Measurements from ENCODE around the gene ADGRL3. TPM values are rescaled to one million over a fixed set of nuclear protein-coding genes. Genes with fewer than 3 reads are reported as not detected.
"Not testable (repeated sequence)": the region's sequence is repeated elsewhere in the genome, so short reads cannot be mapped to it uniquely, and the experiment has no call there.

ADGRL3 gene
- total RNA-seq, 1 donor from 2014 or later = not detected

- intact Hi-C loops (cut with micrococcal nuclease) = no loop called here
These were observed 585.6 kb downstream of the ADGRL3 start for GRCh38 chr4:61785761-61786160.

- intact Hi-C loops (cut with micrococcal nuclease) = no loop called here
These were observed 586.1 kb downstream of the ADGRL3 start for GRCh38 chr4:61786211-61786610.

- intact Hi-C loops (cut with micrococcal nuclease) = no loop called here
These were observed 595.9 kb downstream of the ADGRL3 start for GRCh38 chr4:61795998-61796397.

GRCh38 chr4:61799794-61800193 is 599.7 kb downstream of the ADGRL3 start:
- intact Hi-C loops (cut with micrococcal nuclease) = no loop called here

- intact Hi-C loops (cut with micrococcal nuclease) = no loop called here
These were observed 605.1 kb downstream of the ADGRL3 start for GRCh38 chr4:61805227-61805626.

GRCh38 chr4:61805979-61806378 is 605.9 kb downstream of the ADGRL3 start:
- intact Hi-C loops (cut with micrococcal nuclease) = no loop called here

DNA sequence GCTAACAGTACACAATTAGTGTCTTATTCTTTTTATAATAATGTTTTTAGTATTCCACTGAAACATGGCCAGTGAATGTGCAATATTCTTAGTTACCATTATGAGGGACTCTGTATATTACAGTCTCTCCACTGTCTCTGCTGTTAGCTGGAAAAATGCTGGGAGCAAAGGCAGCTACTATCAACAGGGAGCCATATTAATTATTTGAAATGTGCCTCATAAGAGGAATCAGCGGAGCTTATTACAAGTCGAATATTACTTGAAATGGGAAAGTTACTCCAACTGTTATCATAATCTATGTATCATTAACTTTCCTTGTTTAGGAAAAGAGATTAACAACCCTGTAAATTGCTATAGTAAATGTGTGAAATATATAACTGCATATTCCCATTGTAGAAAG is 612.0 kb downstream of the ADGRL3 start:
- intact Hi-C loops (cut with micrococcal nuclease) = no loop called here

DNA sequence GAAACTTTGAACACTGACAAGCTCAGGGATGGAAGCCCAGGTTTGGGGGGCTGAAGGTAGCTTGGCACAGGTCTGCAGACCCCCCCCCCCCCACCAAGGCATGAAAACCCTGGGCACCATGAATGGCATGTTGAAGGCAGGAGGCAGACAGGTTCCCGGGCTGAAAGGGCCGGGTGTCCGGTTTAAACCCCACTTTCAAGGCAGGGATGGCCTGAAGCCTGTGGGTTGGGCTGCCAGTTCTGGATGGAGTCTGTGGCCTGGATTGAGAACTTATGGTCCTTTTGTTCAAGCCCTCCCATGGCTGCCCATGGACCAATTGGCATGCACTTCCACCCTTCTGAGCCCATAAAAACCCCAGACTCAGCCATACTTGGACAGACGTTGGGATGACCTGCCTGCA is 616.9 kb downstream of the ADGRL3 start:
- intact Hi-C loops (cut with micrococcal nuclease) = no loop called here

DNA sequence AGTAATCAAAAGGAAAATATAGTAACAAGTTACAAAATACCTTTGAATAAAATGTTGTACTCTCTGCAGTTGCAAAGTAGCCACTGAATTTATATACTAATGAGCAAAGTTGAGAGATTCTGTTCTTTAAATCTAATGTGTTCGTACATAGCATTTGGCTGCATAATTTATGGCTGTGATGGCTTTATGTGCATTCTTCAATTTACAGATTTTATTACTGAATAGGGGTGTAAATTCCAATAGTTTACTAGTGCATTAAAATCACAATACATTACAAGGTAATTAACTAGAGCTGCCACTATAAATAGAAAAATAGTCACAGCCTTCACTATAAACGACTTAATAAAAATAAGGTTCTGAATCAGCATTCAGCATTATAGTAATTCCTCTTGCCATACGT is 620.0 kb downstream of the ADGRL3 start:
- intact Hi-C loops (cut with micrococcal nuclease) = no loop called here

GRCh38 chr4:61824454-61824853 is 624.3 kb downstream of the ADGRL3 start:
- intact Hi-C loops (cut with micrococcal nuclease) = no loop called here

- intact Hi-C loops (cut with micrococcal nuclease) = no loop called here
These were observed 627.8 kb downstream of the ADGRL3 start for GRCh38 chr4:61827907-61828391.

- intact Hi-C loops (cut with micrococcal nuclease) = no loop called here
These were observed 628.8 kb downstream of the ADGRL3 start for GRCh38 chr4:61828960-61829359.

DNA sequence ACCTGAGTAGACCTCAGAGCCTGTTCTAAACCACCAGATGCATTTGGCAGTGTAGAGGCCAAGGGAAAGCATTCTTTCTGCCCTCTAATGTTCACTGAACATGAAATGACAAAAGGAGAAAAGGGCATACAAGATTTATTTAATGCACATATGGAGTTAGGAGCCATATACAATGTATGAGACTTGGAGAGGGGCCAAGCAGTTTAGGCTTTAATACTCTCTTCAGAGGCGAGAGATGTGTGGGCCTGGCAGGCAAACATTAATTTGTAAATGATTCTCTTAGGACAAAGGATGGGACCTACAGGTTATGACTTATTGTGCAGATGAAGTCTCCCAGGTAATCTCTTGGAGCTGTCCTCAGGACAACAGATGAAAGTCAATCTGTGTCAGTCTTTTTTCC is 631.9 kb downstream of the ADGRL3 start:
- intact Hi-C loops (cut with micrococcal nuclease) = no loop called here

DNA sequence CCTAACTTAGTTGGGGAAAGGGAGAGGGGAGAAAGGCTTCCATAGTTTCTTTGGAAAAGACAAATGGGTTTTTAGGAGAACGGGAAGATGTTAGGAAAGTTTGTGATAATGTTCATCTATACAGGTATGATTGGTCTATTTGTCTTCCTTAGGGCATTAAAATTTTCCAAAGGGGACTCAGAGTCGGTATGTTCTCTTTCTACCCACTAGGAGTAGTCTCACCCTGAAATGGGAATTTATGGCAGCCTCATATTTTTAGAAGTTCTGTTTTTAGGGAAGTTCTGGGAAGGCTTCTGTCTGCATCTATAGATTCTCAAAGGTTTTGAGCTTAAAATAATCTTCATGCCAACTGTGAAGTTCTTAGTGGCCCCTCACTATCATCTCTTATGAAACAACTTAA is 637.3 kb downstream of the ADGRL3 start:
- intact Hi-C loops (cut with micrococcal nuclease) = no loop called here

GRCh38 chr4:61838072-61838471 is 637.9 kb downstream of the ADGRL3 start:
- intact Hi-C loops (cut with micrococcal nuclease) = no loop called here

DNA sequence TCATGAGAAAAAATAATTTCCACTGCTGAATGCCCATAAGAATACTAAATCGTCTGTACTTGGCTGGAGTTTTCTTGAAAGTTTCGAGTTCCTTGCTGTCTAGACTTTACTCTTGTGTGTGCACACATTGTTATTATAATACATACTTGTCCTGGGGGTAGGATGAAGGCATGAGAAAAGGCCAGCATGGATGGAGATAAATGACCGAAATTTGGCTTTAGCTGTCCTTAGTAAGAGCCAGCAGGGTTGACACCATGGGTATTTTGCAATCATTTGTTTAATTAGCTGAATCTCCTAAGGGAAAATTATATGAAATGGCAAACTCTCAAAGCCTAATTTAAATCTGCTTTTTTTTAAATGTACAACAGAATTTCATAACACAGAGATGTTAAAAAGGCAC is 641.6 kb downstream of the ADGRL3 start:
- intact Hi-C loops (cut with micrococcal nuclease) = no loop called here

GRCh38 chr4:61851126-61851525 is 651.0 kb downstream of the ADGRL3 start:
- intact Hi-C loops (cut with micrococcal nuclease) = no loop called here

DNA sequence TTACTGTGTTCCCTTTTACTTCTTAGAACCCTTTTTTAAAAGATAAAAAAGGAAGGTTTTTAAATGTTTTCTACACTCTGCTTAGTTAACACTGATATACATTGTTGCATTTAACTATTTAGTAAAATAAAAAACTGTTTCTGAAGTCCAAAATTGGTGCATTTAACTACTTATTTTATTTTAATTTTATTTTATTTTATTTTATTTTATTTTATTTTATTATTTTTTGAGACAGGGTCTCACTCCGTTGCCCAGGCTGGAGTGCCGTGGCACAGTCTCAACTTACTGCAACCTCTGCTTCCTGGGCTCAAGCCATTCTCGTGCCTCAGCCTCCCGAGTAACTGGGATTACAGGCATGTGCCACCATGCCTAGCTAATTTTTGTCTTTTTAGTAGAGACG is 652.0 kb downstream of the ADGRL3 start:
- intact Hi-C loops (cut with micrococcal nuclease) = not testable (repeated sequence)

DNA sequence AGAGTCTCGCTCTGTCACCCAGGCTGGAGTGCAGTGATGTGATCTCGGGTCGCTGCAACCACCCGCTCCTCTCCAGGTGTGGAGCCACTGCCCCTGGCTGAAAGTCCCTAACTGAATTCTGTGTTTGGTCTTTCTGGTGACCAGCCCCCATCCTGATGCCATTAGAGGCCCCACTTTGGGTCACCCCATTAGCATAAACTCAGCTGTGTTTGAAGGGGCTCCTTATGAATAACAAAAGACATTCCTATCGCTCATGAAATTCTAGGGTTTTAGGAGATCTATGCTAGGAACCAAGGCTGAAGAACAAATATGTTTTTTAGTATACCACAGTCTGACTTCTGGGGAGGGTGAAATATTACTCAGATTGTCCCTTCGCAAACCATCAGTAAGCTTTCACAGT is 652.9 kb downstream of the ADGRL3 start:
- intact Hi-C loops (cut with micrococcal nuclease) = no loop called here

DNA sequence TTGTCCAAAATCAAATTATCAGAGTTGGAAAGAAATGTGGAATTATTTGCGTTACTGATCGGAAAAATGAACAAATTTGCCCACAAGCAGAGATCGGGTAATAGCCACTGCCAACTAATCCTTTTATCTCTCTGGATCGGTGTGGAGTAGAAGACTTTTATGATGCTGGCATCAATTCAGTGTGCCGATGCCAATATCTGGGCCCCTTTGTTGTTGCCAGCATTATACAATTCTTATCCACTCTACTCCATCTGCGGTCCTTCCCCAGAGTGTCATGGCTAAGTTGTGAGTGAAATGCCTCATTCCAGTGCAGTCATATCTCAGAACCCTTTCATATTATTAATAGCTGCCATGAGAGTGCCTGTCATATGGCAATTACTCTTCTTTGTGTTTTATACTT is 660.2 kb downstream of the ADGRL3 start:
- intact Hi-C loops (cut with micrococcal nuclease) = no loop called here

- intact Hi-C loops (cut with micrococcal nuclease) = no loop called here
These were observed 664.2 kb downstream of the ADGRL3 start for GRCh38 chr4:61864286-61864685.

DNA sequence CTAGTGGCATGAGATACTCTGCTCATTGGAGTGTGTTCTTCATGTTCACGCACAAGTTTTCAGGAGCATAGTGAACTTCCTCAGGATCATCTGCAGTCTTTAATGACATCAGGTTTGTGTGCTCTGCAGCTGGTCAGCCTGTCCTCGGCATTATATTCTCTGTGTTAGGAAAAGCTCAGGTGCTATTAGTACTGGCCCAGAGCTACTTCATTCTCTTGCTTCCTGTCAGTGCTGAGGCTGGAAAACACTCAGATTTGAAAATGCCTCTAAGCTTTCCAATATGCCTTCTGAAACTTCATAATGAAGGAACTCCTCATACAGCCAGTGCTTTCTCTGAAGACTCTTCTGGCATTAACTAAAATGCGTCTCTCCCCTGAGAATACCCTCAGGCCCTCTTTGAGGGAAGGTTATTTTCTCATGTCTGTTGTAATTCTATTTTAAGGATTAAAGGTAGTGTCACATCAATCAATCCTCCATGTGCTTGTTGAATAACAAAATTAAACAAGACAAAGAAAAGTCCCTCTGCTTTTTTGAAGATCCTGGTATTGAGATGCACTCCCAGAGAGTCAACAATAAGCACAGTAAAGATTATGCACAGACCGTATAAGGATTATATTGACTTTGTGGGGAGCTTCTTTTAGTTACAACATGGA is 666.4 kb downstream of the ADGRL3 start:
- intact Hi-C loops (cut with micrococcal nuclease) = no loop called here

DNA sequence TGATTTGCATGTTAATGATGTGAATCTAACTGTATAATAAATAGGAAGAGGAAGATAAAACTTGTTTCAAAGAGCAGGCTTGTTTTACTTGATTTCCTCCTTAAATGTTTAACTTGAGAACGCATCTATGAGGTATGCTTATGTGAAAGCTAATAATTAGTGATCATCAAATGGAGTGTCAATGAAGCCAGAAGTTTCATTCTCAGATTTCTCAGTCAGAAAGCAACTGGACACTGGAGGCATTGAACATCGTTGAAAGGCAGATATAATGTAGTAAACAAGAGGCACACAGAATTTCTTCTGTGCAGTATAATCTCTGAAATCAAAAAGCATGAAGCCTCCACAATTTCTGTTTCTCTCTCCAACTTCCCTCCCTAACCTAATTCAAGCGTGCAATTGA is 672.9 kb downstream of the ADGRL3 start:
- intact Hi-C loops (cut with micrococcal nuclease) = no loop called here

- intact Hi-C loops (cut with micrococcal nuclease) = no loop called here
These were observed 677.1 kb downstream of the ADGRL3 start for GRCh38 chr4:61877266-61877665.

Measured in T-helper 2 cell treated with Interferon-gamma antibody and Interleukin-4, amounts not matched to agents 100 ng/mL and 5 ng/mL, for 36 hours (primary cell).